ENCODE measurements around the gene NR0B1. TPM values are rescaled to one million over a fixed set of nuclear protein-coding genes. Genes with fewer than 3 reads are reported as not detected.
A peak's percentile ranks its signal among the peaks of the same experiment; 100 is the strongest.

The NR0B1 gene, protein sequence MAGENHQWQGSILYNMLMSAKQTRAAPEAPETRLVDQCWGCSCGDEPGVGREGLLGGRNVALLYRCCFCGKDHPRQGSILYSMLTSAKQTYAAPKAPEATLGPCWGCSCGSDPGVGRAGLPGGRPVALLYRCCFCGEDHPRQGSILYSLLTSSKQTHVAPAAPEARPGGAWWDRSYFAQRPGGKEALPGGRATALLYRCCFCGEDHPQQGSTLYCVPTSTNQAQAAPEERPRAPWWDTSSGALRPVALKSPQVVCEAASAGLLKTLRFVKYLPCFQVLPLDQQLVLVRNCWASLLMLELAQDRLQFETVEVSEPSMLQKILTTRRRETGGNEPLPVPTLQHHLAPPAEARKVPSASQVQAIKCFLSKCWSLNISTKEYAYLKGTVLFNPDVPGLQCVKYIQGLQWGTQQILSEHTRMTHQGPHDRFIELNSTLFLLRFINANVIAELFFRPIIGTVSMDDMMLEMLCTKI
- polyA plus RNA-seq: under 1 TPM in 1 of 4 donors, not detected in 3; 0.18 TPM
- long read RNA-seq, donor 1: 0 reads
- long read RNA-seq, donor 2: 0 reads
- long read RNA-seq, donor 3: 0 reads
- long read RNA-seq, donor 4: 0 reads
- long read RNA-seq, donor 5, partial matches to known transcripts: 0 of 1 reads
- long read RNA-seq, donor 5, other reads (novel, unspliced or antisense): 0 of 1 reads
- long read RNA-seq, donor 6: 0 reads
- long read RNA-seq, donor 7: 0 reads
- long read RNA-seq, donor 8: 0 reads
- long read RNA-seq, donor 9: 0 reads
- long read RNA-seq, donor 10, partial matches to known transcripts: 0 of 1 reads
- long read RNA-seq, donor 10, other reads (novel, unspliced or antisense): 0 of 1 reads

- DNase-seq: peak in 1 of 2 donors; percentile 1
- Histone ChIP-seq H3K27ac (ENCODE audit: low read depth in 1 of 3, low read length in 2 of 3) (no peak within 1 kb of the TSS), H3K27me3 (ENCODE audit: control insufficient read depth in 3 of 3, insufficient read depth in 3 of 3, low read length in 3 of 3) (peaks cover 0 to 23% (median 0%) of the 10 kb centered on the region in 3 donors), H3K9me3 (ENCODE audit: control insufficient read depth in 2 of 2, insufficient read depth in 1 of 2, low read depth in 1 of 2, low read length in 1 of 2) (no peaks in the 10 kb centered on the region), H3K4me1 (ENCODE audit: control insufficient read depth in 3 of 3, insufficient read depth in 2 of 3, low read depth in 1 of 3, low read length in 2 of 3) (no peaks in the 10 kb centered on the region), H3K36me3 (ENCODE audit: control insufficient read depth in 3 of 3, insufficient read depth in 2 of 3, low read depth in 1 of 3, low read length in 3 of 3) (no peaks in the 10 kb centered on the region), H3K4me3 (ENCODE audit: low read depth in 1 of 3, low read length in 3 of 3) (no peak within 1 kb of the TSS)
- no peak for FAIRE-seq
- WGBS, 3 donors: 2 to 53% (median 22%) methylated on average over 33 to 46 of the region's 46 CpGs
Measured at GRCh38 chrX:30309139-30309571, at the start of gene NR0B1. Gene NR0B1, minus strand, starts transcription at chrX:30309390. Its CDS starts 27 bp downstream, at chrX:30309363.

- Histone ChIP-seq H3K27me3 (ENCODE audit: control insufficient read depth in 3 of 3, insufficient read depth in 3 of 3, low read length in 3 of 3) (no peaks in the 10 kb centered on the region), H3K27ac (ENCODE audit: low read depth in 1 of 3, low read length in 2 of 3) (no peak overlapping the region), H3K9me3 (ENCODE audit: control insufficient read depth in 2 of 2, insufficient read depth in 1 of 2, low read depth in 1 of 2, low read length in 1 of 2) (no peaks in the 10 kb centered on the region), H3K36me3 (ENCODE audit: control insufficient read depth in 3 of 3, insufficient read depth in 2 of 3, low read depth in 1 of 3, low read length in 3 of 3) (no peaks in the 10 kb centered on the region), H3K4me3 (ENCODE audit: low read depth in 1 of 3, low read length in 3 of 3) (no peak overlapping the region), H3K4me1 (ENCODE audit: control insufficient read depth in 3 of 3, insufficient read depth in 2 of 3, low read depth in 1 of 3, low read length in 2 of 3) (no peaks in the 10 kb centered on the region)
- DNase-seq (no peak), FAIRE-seq (no peak)
Measured at GRCh38 chrX:30349946-30350345, 40.8 kb upstream of the NR0B1 start.

DNA sequence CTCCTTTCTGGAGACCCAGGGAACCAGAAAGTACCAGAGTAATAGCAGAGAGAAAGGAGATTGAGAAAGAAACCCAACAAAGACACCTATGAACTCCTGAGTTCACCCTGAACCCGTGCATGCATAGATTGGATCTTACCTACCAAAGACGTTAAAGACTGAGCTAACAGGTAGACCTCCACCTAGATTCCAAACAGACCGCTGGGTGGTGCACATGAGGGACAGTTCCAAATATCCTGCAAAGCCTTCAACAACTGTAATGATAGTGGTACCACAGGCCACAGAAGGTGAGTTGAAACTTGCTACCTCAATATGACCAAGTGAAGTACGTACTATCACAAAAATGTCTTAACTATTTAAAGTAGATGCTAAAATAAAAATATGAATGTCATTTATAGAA lies 34.0 kb upstream of the NR0B1 start:
- Histone ChIP-seq H3K9me3 (ENCODE audit: control insufficient read depth in 2 of 2, insufficient read depth in 1 of 2, low read depth in 1 of 2, low read length in 1 of 2) (no peaks in the 10 kb centered on the region), H3K4me1 (ENCODE audit: control insufficient read depth in 3 of 3, insufficient read depth in 2 of 3, low read depth in 1 of 3, low read length in 2 of 3) (no peaks in the 10 kb centered on the region), H3K27me3 (ENCODE audit: control insufficient read depth in 3 of 3, insufficient read depth in 3 of 3, low read length in 3 of 3) (no peaks in the 10 kb centered on the region), H3K4me3 (ENCODE audit: low read depth in 1 of 3, low read length in 3 of 3) (no peak overlapping the region), H3K36me3 (ENCODE audit: control insufficient read depth in 3 of 3, insufficient read depth in 2 of 3, low read depth in 1 of 3, low read length in 3 of 3) (no peaks in the 10 kb centered on the region), H3K27ac (ENCODE audit: low read depth in 1 of 3, low read length in 2 of 3) (no peak overlapping the region)
- WGBS, 3 donors: 43 to 60% (median 59%) methylated on average over 4 of the region's 4 CpGs
- DNase-seq (no peak), FAIRE-seq (no peak)

GRCh38 chrX:30340753-30341152 lies 31.6 kb upstream of the NR0B1 start:
- 89 to 97% (median 94%) methylated on average over 7 of the region's 7 CpGs for WGBS, 3 donors
- Histone ChIP-seq H3K27ac (ENCODE audit: low read depth in 1 of 3, low read length in 2 of 3) (no peak overlapping the region), H3K27me3 (ENCODE audit: control insufficient read depth in 3 of 3, insufficient read depth in 3 of 3, low read length in 3 of 3) (no peaks in the 10 kb centered on the region), H3K9me3 (ENCODE audit: control insufficient read depth in 2 of 2, insufficient read depth in 1 of 2, low read depth in 1 of 2, low read length in 1 of 2) (no peaks in the 10 kb centered on the region), H3K4me1 (ENCODE audit: control insufficient read depth in 3 of 3, insufficient read depth in 2 of 3, low read depth in 1 of 3, low read length in 2 of 3) (no peaks in the 10 kb centered on the region), H3K36me3 (ENCODE audit: control insufficient read depth in 3 of 3, insufficient read depth in 2 of 3, low read depth in 1 of 3, low read length in 3 of 3) (no peaks in the 10 kb centered on the region), H3K4me3 (ENCODE audit: low read depth in 1 of 3, low read length in 3 of 3) (no peak overlapping the region)
- FAIRE-seq (no peak), DNase-seq (no peak)

- 72 to 89% (median 88%) methylated on average over 4 of the region's 4 CpGs for WGBS, 3 donors
- FAIRE-seq (no peak), DNase-seq (no peak)
- H3K27me3 ChIP-seq (ENCODE audit: control insufficient read depth in 3 of 3, insufficient read depth in 3 of 3, low read length in 3 of 3): no peaks in the 10 kb centered on the region
- H3K9me3 ChIP-seq (ENCODE audit: control insufficient read depth in 2 of 2, insufficient read depth in 1 of 2, low read depth in 1 of 2, low read length in 1 of 2): no peaks in the 10 kb centered on the region
- H3K4me1 ChIP-seq (ENCODE audit: control insufficient read depth in 3 of 3, insufficient read depth in 2 of 3, low read depth in 1 of 3, low read length in 2 of 3): no peaks in the 10 kb centered on the region
- H3K27ac ChIP-seq (ENCODE audit: low read depth in 1 of 3, low read length in 2 of 3): no peak overlapping the region
- no peaks in the 10 kb centered on the region for H3K36me3 ChIP-seq (ENCODE audit: control insufficient read depth in 3 of 3, insufficient read depth in 2 of 3, low read depth in 1 of 3, low read length in 3 of 3)
- no peak overlapping the region for H3K4me3 ChIP-seq (ENCODE audit: low read depth in 1 of 3, low read length in 3 of 3)
Measured at GRCh38 chrX:30327762-30328161, 18.6 kb upstream of the NR0B1 start.

- Histone ChIP-seq H3K27me3 (ENCODE audit: control insufficient read depth in 3 of 3, insufficient read depth in 3 of 3, low read length in 3 of 3) (no peaks in the 10 kb centered on the region), H3K4me3 (ENCODE audit: low read depth in 1 of 3, low read length in 3 of 3) (no peak overlapping the region), H3K9me3 (ENCODE audit: control insufficient read depth in 2 of 2, insufficient read depth in 1 of 2, low read depth in 1 of 2, low read length in 1 of 2) (no peaks in the 10 kb centered on the region), H3K4me1 (ENCODE audit: control insufficient read depth in 3 of 3, insufficient read depth in 2 of 3, low read depth in 1 of 3, low read length in 2 of 3) (no peaks in the 10 kb centered on the region), H3K27ac (ENCODE audit: low read depth in 1 of 3, low read length in 2 of 3) (no peak overlapping the region), H3K36me3 (ENCODE audit: control insufficient read depth in 3 of 3, insufficient read depth in 2 of 3, low read depth in 1 of 3, low read length in 3 of 3) (no peaks in the 10 kb centered on the region)
- 85 to 96% (median 94%) methylated on average over 1 of the region's 1 CpG for WGBS, 3 donors
- FAIRE-seq (no peak), DNase-seq (no peak)
Measured at GRCh38 chrX:30317308-30317707, 8.1 kb upstream of the NR0B1 start.

GRCh38 chrX:30313322-30313721 lies 4.1 kb upstream of the NR0B1 start:
- FAIRE-seq (no peak), DNase-seq (peak in 1 of 2 donors; percentile 2)
- WGBS, 3 donors: 44 to 66% (median 55%) methylated on average over 3 of the region's 3 CpGs
- Histone ChIP-seq H3K27me3 (ENCODE audit: control insufficient read depth in 3 of 3, insufficient read depth in 3 of 3, low read length in 3 of 3) (peaks cover 0 to 17% (median 0%) of the 10 kb centered on the region in 3 donors), H3K36me3 (ENCODE audit: control insufficient read depth in 3 of 3, insufficient read depth in 2 of 3, low read depth in 1 of 3, low read length in 3 of 3) (no peaks in the 10 kb centered on the region), H3K9me3 (ENCODE audit: control insufficient read depth in 2 of 2, insufficient read depth in 1 of 2, low read depth in 1 of 2, low read length in 1 of 2) (no peaks in the 10 kb centered on the region), H3K4me3 (ENCODE audit: low read depth in 1 of 3, low read length in 3 of 3) (no peak overlapping the region), H3K27ac (ENCODE audit: low read depth in 1 of 3, low read length in 2 of 3) (no peak overlapping the region), H3K4me1 (ENCODE audit: control insufficient read depth in 3 of 3, insufficient read depth in 2 of 3, low read depth in 1 of 3, low read length in 2 of 3) (no peaks in the 10 kb centered on the region)

GRCh38 chrX:30312858-30313257 lies 3.7 kb upstream of the NR0B1 start:
- H3K27me3 ChIP-seq (ENCODE audit: control insufficient read depth in 3 of 3, insufficient read depth in 3 of 3, low read length in 3 of 3): peaks cover 0 to 22% (median 0%) of the 10 kb centered on the region in 3 donors
- no peak for FAIRE-seq
- WGBS, 3 donors: 76 to 86% (median 82%) methylated on average over 5 of the region's 5 CpGs

More at GRCh38 chrX:30312858-30313257, 3.7 kb upstream of the NR0B1 start:
- Histone ChIP-seq H3K27ac (ENCODE audit: low read depth in 1 of 3, low read length in 2 of 3) (no peak overlapping the region), H3K4me3 (ENCODE audit: low read depth in 1 of 3, low read length in 3 of 3) (no peak overlapping the region), H3K9me3 (ENCODE audit: control insufficient read depth in 2 of 2, insufficient read depth in 1 of 2, low read depth in 1 of 2, low read length in 1 of 2) (no peaks in the 10 kb centered on the region), H3K4me1 (ENCODE audit: control insufficient read depth in 3 of 3, insufficient read depth in 2 of 3, low read depth in 1 of 3, low read length in 2 of 3) (no peaks in the 10 kb centered on the region), H3K36me3 (ENCODE audit: control insufficient read depth in 3 of 3, insufficient read depth in 2 of 3, low read depth in 1 of 3, low read length in 3 of 3) (no peaks in the 10 kb centered on the region)
- DNase-seq: no peak
